SK-N-DZ (cell line): ENCODE measurements around the gene C4BPB.
A peak's percentile ranks its signal among the peaks of the same experiment; 100 is the strongest.

Source experiments
- DNase-seq: peaks from one replicate; pipeline ENCODE4 v3.0.0-alpha.2; 2015; ENCODE audit warnings: low spot score

C4BPB gene

DNA sequence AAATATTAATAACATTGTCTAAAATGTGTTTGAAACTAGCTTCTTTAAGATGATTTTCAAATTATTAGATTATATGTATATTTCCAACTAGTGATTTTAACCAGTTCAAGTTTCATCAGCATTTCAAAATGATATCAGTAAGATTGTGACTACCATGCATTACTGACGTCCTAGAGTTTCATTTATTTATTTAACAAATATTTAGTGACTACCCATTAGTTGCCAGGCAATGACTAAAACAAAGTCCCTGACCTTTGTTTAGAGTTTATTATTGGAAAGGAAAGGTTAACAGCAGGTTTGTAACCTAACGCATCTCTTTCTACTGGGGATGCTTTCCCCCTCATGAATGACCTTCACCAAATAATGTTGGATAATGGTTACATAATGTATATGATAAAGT lies 7.6 kb upstream of the C4BPB start:
- no peak for DNase-seq

- DNase-seq: no peak
These were observed 6.9 kb upstream of the C4BPB start for GRCh38 chr1:207081806-207082205.

DNA sequence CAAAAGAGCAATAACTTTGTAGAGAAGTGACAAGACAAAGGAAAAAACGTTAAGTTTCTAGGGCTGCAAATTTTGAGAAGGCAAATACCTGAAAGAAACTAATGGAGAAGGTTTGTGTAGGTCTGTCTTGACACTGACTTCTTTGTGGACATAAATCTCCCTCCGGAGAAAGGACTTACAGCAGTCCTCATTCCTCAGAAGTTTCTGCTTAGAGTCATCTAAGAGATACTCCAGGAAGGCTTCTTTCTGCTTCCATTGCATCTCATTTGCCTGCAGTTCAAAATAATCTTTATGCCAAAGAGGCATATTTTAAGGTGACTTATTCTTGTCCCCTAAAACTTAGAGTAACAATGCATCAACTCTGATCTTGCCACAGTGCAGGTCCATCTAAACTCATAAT lies 4.4 kb upstream of the C4BPB start:
- no peak for DNase-seq

DNA sequence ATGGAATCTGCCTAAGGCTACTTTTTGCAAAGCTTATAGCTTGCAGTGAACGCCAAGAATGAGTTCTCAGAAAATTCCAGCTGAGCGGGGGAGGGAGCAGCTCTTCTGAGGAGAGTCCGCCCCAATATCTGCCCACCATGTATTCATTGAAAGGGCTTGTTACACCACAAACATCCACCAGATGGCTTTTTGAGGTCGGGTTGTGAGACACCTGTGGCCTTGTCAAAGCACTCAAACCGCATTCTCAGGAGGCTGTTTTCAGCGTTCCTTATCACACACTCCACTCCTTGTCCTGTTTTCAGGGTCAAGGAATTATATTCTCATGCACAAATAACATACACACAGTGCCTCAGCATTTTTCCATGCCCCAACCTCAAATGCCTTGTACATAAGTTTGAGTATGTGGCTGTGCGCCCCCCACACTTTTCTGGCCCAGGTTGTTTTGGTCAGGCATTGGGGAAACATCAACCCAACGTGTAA lies 3.9 kb upstream of the C4BPB start:
- DNase-seq: peak; percentile 39

- DNase-seq: no peak
These were observed 2.8 kb upstream of the C4BPB start for GRCh38 chr1:207085887-207086286.

DNA sequence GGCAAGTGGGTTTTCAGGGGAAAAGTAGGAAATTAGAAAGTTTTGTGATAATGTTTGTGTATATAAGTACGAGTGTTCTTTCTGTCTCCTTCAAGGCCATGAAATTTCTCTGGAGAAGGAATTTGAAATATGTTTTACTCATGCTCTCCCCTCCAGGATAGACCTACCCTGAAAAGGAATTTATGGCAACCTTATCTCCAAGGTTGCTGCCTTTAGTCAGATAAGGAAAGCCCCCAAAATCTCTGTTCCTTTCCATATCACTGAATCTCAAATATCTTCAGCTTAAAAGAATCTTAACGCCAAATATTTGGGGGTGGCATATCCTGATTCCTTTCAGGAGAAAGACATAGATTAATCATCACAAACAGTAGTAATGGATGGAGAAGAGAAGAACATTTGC lies 499 bp upstream of the C4BPB start:
- DNase-seq: no peak

GRCh38 chr1:207089627-207090355 lies 1.1 kb downstream of the C4BPB start:
- no peak for DNase-seq

GRCh38 chr1:207091200-207091908 lies 2.7 kb downstream of the C4BPB start:
- no peak for DNase-seq

DNA sequence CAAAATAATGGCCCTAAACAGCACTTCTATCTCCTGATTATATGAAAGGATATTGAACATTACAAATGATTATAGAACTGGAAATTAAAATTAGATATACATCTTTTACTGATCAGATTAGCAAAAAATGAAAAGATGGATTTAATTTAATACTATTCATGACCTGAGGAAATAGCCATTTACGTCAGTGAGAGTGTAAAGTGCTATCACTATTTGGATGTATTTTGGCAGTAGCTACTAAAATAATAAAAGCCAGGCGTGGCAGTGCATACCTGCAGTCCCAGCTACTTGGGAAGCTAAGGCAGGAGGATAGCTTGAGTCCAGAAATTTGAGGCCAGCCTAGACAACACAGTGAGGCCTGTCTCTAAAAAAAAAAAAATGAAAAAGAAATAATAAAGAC lies 5.3 kb downstream of the C4BPB start:
- DNase-seq: no peak

DNA sequence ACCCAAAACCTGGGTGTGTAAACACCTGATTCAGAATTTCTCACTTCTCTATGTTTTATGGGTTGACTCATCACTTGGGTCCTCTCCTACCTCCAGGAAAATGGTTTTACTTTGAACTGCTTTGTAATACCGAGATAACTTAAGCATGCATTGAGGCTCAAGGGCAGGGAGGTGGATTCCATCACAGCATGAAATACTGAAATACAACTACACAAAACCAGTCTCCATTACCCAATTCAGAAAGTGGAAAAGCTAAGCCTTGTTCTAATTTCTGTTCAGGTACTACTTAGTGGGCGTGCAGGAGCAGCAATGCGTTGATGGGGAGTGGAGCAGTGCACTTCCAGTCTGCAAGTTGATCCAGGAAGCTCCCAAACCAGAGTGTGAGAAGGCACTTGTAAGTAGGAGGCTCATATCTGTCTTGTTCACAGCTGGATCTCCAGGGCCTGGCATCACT lies 9.2 kb downstream of the C4BPB start:
- DNase-seq: no peak

GRCh38 chr1:207101720-207102119 lies 13.1 kb downstream of the C4BPB start:
- DNase-seq: no peak

- DNase-seq: no peak
These were observed 13.5 kb downstream of the C4BPB start for GRCh38 chr1:207102146-207102545.

- no peak for DNase-seq
These were observed 14.0 kb downstream of the C4BPB start for GRCh38 chr1:207102659-207103058.

DNA sequence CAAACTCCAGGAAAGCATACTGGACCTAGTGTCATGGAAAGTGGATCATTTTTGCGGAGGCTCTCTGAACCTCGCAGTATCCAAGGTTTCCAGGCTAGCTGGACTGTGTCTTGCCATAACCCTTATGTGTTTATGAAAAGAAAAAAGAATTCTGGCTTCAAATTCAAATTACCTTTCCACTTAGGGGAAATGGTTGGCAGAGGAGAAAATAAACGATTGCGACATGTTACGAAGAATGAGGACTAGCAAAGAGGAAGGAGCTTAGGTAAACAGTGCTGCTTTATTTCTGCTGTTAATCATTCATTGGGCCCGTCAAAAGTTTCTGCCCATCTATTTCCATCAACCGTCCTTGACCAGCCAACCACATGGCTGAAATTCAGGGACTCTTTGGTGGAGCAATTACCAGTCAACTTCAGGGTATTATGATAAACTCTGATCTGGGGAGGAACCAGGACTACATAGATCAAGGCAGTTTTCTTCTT lies 15.3 kb downstream of the C4BPB start, which contains the start of gene C4BPA:
C4BPA (plus strand) TSS at position 342 of the 482 bp plus-strand sequence. CDS start 8,793 bp downstream, outside the sequence.
- DNase-seq: no peak

DNA sequence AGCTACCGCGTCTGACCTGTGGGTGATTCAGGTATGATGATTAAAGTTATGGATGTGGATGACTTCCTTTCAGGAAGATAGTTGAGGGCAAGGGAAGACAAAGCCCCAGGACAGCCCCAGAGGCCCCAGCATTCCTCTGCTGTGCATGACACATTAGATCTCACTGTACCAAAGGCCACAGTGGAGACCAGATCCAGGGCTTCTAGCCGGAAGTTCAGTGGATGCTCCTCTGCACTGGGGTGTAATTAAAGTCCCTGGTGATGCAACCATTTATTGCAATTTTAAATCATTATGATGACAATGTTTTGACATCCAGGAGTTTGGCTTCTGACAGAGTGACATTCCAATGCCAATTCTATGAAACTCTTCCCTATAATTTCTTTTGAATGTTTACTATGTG lies 20.3 kb downstream of the C4BPB start:
- no peak for DNase-seq

GRCh38 chr1:207112616-207113296 lies 24.1 kb downstream of the C4BPB start:
- no peak for DNase-seq

- no peak for DNase-seq
These were observed 26.6 kb downstream of the C4BPB start for GRCh38 chr1:207115269-207115668.

DNA sequence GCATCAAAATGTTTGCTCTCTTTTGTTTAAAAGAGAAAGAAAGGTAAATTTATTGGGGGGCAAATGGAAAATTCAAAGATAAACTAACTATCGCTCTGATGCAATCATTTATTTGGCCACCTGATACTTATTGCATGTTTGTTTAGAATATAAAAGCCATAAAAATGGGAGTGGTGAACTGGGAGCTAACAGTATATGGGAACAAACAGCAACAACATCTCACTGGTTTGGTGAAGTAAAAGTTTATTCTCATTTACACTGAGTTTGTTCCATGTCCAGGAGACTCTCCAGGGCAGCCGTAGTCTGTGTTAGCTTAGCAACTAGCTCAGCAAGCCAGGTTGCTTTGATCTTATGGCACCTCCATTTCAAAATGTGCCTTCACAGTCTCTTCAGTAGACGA lies 35.7 kb downstream of the C4BPB start:
- no peak for DNase-seq

DNA sequence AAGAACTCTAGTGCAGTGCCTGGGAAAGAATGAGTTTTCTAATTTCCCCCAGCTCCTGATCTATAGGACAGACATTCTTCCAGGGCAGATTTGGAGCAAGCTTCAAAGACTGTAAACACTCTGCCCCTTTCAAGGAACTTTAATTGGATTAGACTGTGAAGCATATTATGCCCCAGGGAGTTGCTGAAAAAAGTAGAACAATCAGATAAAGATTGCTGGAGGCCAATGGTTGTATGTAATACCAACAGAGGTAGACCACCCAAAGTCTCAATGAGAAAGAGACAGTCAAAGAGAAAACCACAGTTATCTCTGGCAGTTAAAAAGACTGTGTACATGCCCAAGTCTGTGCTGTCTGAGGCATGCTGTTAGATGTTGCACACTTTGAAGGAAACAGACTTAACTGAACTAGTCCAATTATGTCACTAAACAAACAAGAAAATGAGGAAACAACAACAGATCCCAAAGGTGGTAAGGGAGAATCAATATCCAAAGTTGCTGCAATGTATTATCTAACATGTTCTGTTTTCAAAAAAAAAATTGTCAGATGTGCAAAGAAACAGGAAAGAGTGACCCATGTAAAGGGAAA lies 39.8 kb downstream of the C4BPB start:
- no peak for DNase-seq

GRCh38 chr1:207129053-207129452 lies 40.4 kb downstream of the C4BPB start:
- no peak for DNase-seq

GRCh38 chr1:207130252-207131036 lies 41.8 kb downstream of the C4BPB start:
- DNase-seq: no peak
